Endothelial cell of umbilical vein (primary cell): Measurements from ENCODE around the gene PLLP. TPM values are rescaled to one million over a fixed set of nuclear protein-coding genes. Genes with fewer than 3 reads are reported as not detected.

ENCODE experiments used
- BruUV-seq: library from RNA; stranded (reverse); fragments of 400-500 nt; replicated peaks from 2 replicates; lab custom pipeline; 2021; lab: Mats Ljungman, UMichigan
- CTCF ChIA-PET: fragments of 300-600, 350-600 bp; sonication (Branson Sonifier 250); formaldehyde crosslinking; loops from one replicate; lab custom pipeline; 2021; ENCODE audit warnings: antibody characterized with exemption, inconsistent platforms; lab: Charles Lee
- POLR2A ChIA-PET: fragments of 300-600, 350-600 bp; sonication (Branson Sonifier 250); formaldehyde crosslinking; loops from one replicate; lab custom pipeline; 2021; ENCODE audit warnings: antibody characterized with exemption, inconsistent platforms; lab: Charles Lee
- DNase-seq: peaks from one replicate; pipeline ENCODE4 v3.0.0-alpha.2; 2011; ENCODE audit warnings: low read depth, low spot score
- FAIRE-seq: peaks from 2 replicates; lab custom pipeline; 2011; peaks lifted over from hg19 to GRCh38; lab: Jason Lieb, UNC
- H2AFZ ChIP-seq: 2 replicates; pipeline ENCODE4 v1.6.0; 2012; ENCODE audit warnings: low read depth, low read length, control low read depth, inconsistent platforms
- H3K27ac ChIP-seq: 2 replicates; pipeline ENCODE4 v1.5.1; 2011; ENCODE audit warnings: low read depth, mild to moderate bottlenecking, control low read depth, low read length, moderate library complexity; ENCODE audit not compliant: insufficient read depth
- H3K27me3 ChIP-seq, 2 experiments: 2 replicates each; pipeline versions ENCODE4 v1.6.0 to v1.6.1; 2011; ENCODE audit warnings: low read length in 2 of 2, mixed read lengths in 1 of 2; ENCODE audit not compliant: control insufficient read depth in 2 of 2, insufficient read depth in 2 of 2
- H3K36me3 ChIP-seq, 2 experiments: 2 replicates in 1 of 2; 3 replicates in 1 of 2; pipeline ENCODE4 v1.5.1; 2011; ENCODE audit warnings: low read length in 2 of 2, mild to moderate bottlenecking in 1 of 2, moderate library complexity in 1 of 2; ENCODE audit not compliant: control insufficient read depth in 2 of 2, insufficient read depth in 2 of 2; ENCODE audit errors: extremely low read depth in 1 of 2
- H3K4me1 ChIP-seq: 3 replicates; pipeline ENCODE4 v1.5.1; 2011; ENCODE audit warnings: mild to moderate bottlenecking, low read length; ENCODE audit not compliant: control insufficient read depth, insufficient read depth; ENCODE audit errors: extremely low read depth
- H3K4me2 ChIP-seq: 2 replicates; pipeline ENCODE4 v1.6.1; 2011; ENCODE audit warnings: low read length, control low read depth, mixed read lengths; ENCODE audit not compliant: insufficient read depth
- H3K4me3 ChIP-seq, 3 experiments: fragments of 200-600 bp in 1 of 3; sonication (generic), shearing (Covaris generic) in 1 of 3; replicated peaks in 1 of 3; 2 replicates each; pipeline ENCODE4 v1.5.1; 2011 to 2016; ENCODE audit warnings: control low read depth in 3 of 3, low read length in 3 of 3, mild to moderate bottlenecking in 2 of 3, inconsistent platforms in 1 of 3, low read depth in 1 of 3, moderate library complexity in 1 of 3; ENCODE audit not compliant: insufficient read depth in 1 of 3
- H3K79me2 ChIP-seq: 2 replicates; pipeline ENCODE4 v1.6.0; 2012; ENCODE audit warnings: low read length, inconsistent platforms; ENCODE audit not compliant: control insufficient read depth, insufficient read depth
- H3K9ac ChIP-seq: replicated peaks from 2 replicates; pipeline ENCODE3; 2011; ENCODE audit warnings: low read length, control low read depth; ENCODE audit not compliant: insufficient read depth; ENCODE audit errors: extremely low read depth
- H3K9me1 ChIP-seq: replicated peaks from 3 replicates; pipeline ENCODE4 v1.6.0; 2011; ENCODE audit warnings: mild to moderate bottlenecking, low read length; ENCODE audit not compliant: control insufficient read depth, insufficient read depth; ENCODE audit errors: extremely low read depth
- H3K9me3 ChIP-seq: replicated peaks from 2 replicates; pipeline ENCODE4 v1.5.1; 2012; ENCODE audit warnings: low read length, inconsistent platforms; ENCODE audit not compliant: control insufficient read depth, insufficient read depth
- H4K20me1 ChIP-seq: replicated peaks from 2 replicates; pipeline ENCODE3; 2011; ENCODE audit warnings: mild to moderate bottlenecking, low read length; ENCODE audit not compliant: control insufficient read depth, insufficient read depth; ENCODE audit errors: extremely low read depth
- CTCF ChIP-seq, 2 donors: IDR thresholded peaks; 1 replicate in 1 of 2; 2 replicates in 1 of 2; pipeline ENCODE4 v1.5.1; 2011; ENCODE audit warnings: low read length in 2 of 2, mild to moderate bottlenecking in 2 of 2, moderate library complexity in 2 of 2, control low read depth in 1 of 2, inconsistent platforms in 1 of 2, low read depth in 1 of 2; ENCODE audit not compliant: insufficient read depth in 1 of 2; ENCODE audit errors: extremely low read depth in 1 of 2
- FOS ChIP-seq: IDR thresholded peaks from 2 replicates; pipeline ENCODE4 v1.6.1; 2011; ENCODE audit warnings: mild to moderate bottlenecking, low read length, moderate library complexity, borderline replicate concordance; ENCODE audit not compliant: insufficient read depth
- GATA2 ChIP-seq: IDR thresholded peaks from 2 replicates; pipeline ENCODE4 v1.7.0; 2011; ENCODE audit warnings: low read depth, mild to moderate bottlenecking, moderate library complexity, mixed read lengths, low read length; ENCODE audit not compliant: insufficient read length, insufficient read depth
- POLR2A ChIP-seq: IDR thresholded peaks from 2 replicates; pipeline ENCODE4 v1.6.1; 2012; ENCODE audit warnings: low read depth, mild to moderate bottlenecking, control low read depth, low read length
- POLR2AphosphoS5 ChIP-seq: IDR thresholded peaks from 2 replicates; pipeline ENCODE4 v1.6.1; 2012; ENCODE audit warnings: low read depth, mild to moderate bottlenecking, control low read depth, low read length, moderate library complexity; ENCODE audit not compliant: insufficient read depth
- dilution Hi-C: fragments of 300-500 bp; cut with MboI; formaldehyde crosslinking; loops from one replicate; pipeline ENCODE4 v1.15.0; 2019; ENCODE audit warnings: low sequenced_read_pairs; ENCODE audit not compliant: extremely low pct_ligation_motif_present
- intact Hi-C: fragments of 100-400 bp; cut with micrococcal nuclease; formaldehyde crosslinking; loops from one replicate; pipeline ENCODE4 v1.10.0; 2022
- polyA plus RNA-seq, 4 experiments: library from polyadenylated mRNA; depleted of rRNA in 3 of 4; stranded (reverse) in 3 of 4; unstranded in 1 of 4; fragments of >200 nt; gene quantifications; 2 replicates each; pipeline versions ENCODE4 v1.2.1 to v1.2.3, GENCODE V29; 2011 to 2012; ENCODE audit warnings: missing spikeins in 1 of 4
- total RNA-seq: library from RNA; stranded (reverse); gene quantifications from 2 replicates; pipeline ENCODE4 v1.2.3, GENCODE V29; 2021

The PLLP gene
- total and polyA plus RNA-seq, 2 donors (not counting 3 experiments of a cell fraction or from before 2014, with no cell fraction given) = 4.4 to 14.4 TPM

GRCh38 chr16:57300387-57301125, 16.1 kb upstream of the PLLP start:
- peak overlapping the region; percentile 46 for H3K9ac ChIP-seq
- CTCF ChIA-PET = interaction anchor here (0.6 to 15.9 kb wide), 31 partner anchors 9 to 494 kb away, joined by 3 to 507 read pairs (median 5); partner anchors contain the start of genes ARL2BP, CIAPIN1, COQ9 and CPNE2
- no peaks in the 10 kb centered on the region for H3K9me1 ChIP-seq
- peak overlapping the region; percentile 35 for H3K27ac ChIP-seq
- intact Hi-C loops = loop anchor here (1.0 kb wide), 10 partner anchors 16 to 219 kb away; partner anchors contain the start of genes ARL2BP, CIAPIN1, COQ9 and PSME3IP1
- peak overlapping the region in 2 of 3 experiments; percentile 31 to 47 for H3K4me3 ChIP-seq
- FAIRE-seq = peak; percentile 99
- no peaks in the 10 kb centered on the region for H3K79me2 ChIP-seq
- H3K27me3 ChIP-seq = no peaks in the 10 kb centered on the region
- H3K36me3 ChIP-seq = no peaks in the 10 kb centered on the region
- no TSS peak for BruUV-seq
- no peaks in the 10 kb centered on the region for H3K9me3 ChIP-seq
- H4K20me1 ChIP-seq = no peaks in the 10 kb centered on the region
- DNase-seq = peak; percentile 100
- H3K4me2 ChIP-seq = peak overlapping the region; percentile 54
- no peak overlapping the region for H2AFZ ChIP-seq
- TF ChIP-seq CTCF (IDR thresholded peaks at IDR 0.05; ENCODE audit: extremely low read depth in 1 of 2, insufficient read depth in 1 of 2, low read depth in 1 of 2, low read length in 2 of 2) (peak; percentile 97 to 99), POLR2A (peak; percentile 32), FOS (no peak), POLR2AphosphoS5 (peak; percentile 56), GATA2 (peak; percentile 48)
- H3K4me1 ChIP-seq = peaks cover 17% of the 10 kb centered on the region
- dilution Hi-C loops = loop anchor here (25.0 kb wide), 1 partner anchor 112 kb away; the partner anchor contains the start of gene CCL17
- POLR2A ChIA-PET = interaction anchor here (1.0 kb wide), 2 partner anchors 55 to 116 kb away, joined by 4 read pairs; partner anchors contain the start of gene ARL2BP
